ENCODE data around the gene SEMA4B. TPM values are rescaled to one million over a fixed set of nuclear protein-coding genes. Genes with fewer than 3 reads are reported as not detected.

The SEMA4B gene
- total and polyA plus RNA-seq, 9 of the 15 experiments (the other 6 are each of a cell fraction or from before 2014, with no cell fraction given) = 1.3 to 33.6 (median 11.0) TPM

GRCh38 chr15:90184786-90185704, 16.1 kb upstream of the SEMA4B start (continued):
- no peak for TF ChIP-seq ZBTB2 (IDR thresholded peaks at IDR 0.05)

GRCh38 chr15:90187257-90187868, 13.8 kb upstream of the SEMA4B start:
- Histone ChIP-seq H3K4me1 (replicated peaks in 1 of 2; ENCODE audit: control insufficient read depth in 2 of 2, insufficient read depth in 2 of 2, low read length in 2 of 2) (peaks cover 57 to 65% of the 10 kb centered on the region in 2 experiments), H3K9me3 (replicated peaks; ENCODE audit: control insufficient read depth, insufficient read depth, low read depth, low read length) (no peaks in the 10 kb centered on the region), H3K79me2 (ENCODE audit: control insufficient read depth, insufficient read depth, low read length) (peaks cover 74% of the 10 kb centered on the region), H3K4me3 (peak overlapping the region; percentile 14; the same call in 1 of the 2 replicates), H2AFZ (ENCODE audit: low read depth, low read length) (no peak overlapping the region), H3K27me3 (ENCODE audit: control insufficient read depth in 2 of 2, insufficient read depth in 2 of 2, low read length in 2 of 2) (no peaks in the 10 kb centered on the region), H3K36me3 (ENCODE audit: control insufficient read depth, insufficient read depth, low read length) (peaks cover 20% of the 10 kb centered on the region; the same call in 2 of the 3 replicates), H3K27ac (ENCODE audit: extremely low read depth, low read depth, low read length) (peak overlapping the region; percentile 44; the same call in 2 of the 3 replicates), H4K20me1 (replicated peaks; ENCODE audit: control insufficient read depth, insufficient read depth, low read length) (0 out of 2 replicates have a peak, but pooled peaks cover 4% of the 10 kb centered on the region), H3K4me2 (ENCODE audit: insufficient read depth, low read length) (peak overlapping the region; percentile 77), H3K9ac (ENCODE audit: insufficient read depth in 1 of 2, low read depth in 2 of 2, low read length in 2 of 2) (peak overlapping the region; percentile 30 to 66; a peak in 3 of 4 replicates), H3K9me1 (ENCODE audit: control insufficient read depth, insufficient read depth, low read length) (no peaks in the 10 kb centered on the region)
- ChIA-PET POLR2A (interaction anchor here (0.5 to 1.2 kb wide), 3 partner anchors 13 to 303 kb away, joined by 3 to 6 read pairs (median 3); partner anchors contain the start of gene SEMA4B), CTCF (ENCODE audit: low intra/inter-chr PET ratio) (no interaction called here)
- FAIRE-seq (peak; percentile 23), ATAC-seq (no peak), DNase-seq (ENCODE audit: extremely low read depth in 1 of 4, low spot score in 3 of 4) (no peak)
- TF ChIP-seq WHSC1 (IDR thresholded peaks at IDR 0.05; ENCODE audit: low read length) (no peak), ZNF184 (CRISPR knock-in tag; IDR thresholded peaks at IDR 0.05) (no peak), ZBTB5 (IDR thresholded peaks at IDR 0.05) (no peak), CCAR2 (IDR thresholded peaks at IDR 0.05; ENCODE audit: low read depth, low read length) (no peak), GMEB1 (CRISPR knock-in tag; IDR thresholded peaks at IDR 0.05) (no peak), ZNF696 (CRISPR knock-in tag; conservative IDR thresholded peaks at IDR 0.05) (no peak), KLF16 (IDR thresholded peaks at IDR 0.05) (no peak), ZNF347 (CRISPR knock-in tag; IDR thresholded peaks at IDR 0.05; ENCODE audit: low read depth) (no peak), NCOA6 (IDR thresholded peaks at IDR 0.05) (no peak), MAFF (IDR thresholded peaks at IDR 0.05; ENCODE audit: low read length) (no peak)
- in situ Hi-C loops (cut with MboI) (no loop called here), intact Hi-C loops (cut with micrococcal nuclease) (no loop called here)
- BruUV-seq (replicated peaks) = no TSS peak
- WGBS (ENCODE audit: insufficient coverage, low coverage, missing lambda C conversion rate) = 53% methylated on average over 8 of the region's 8 CpGs
